ENCODE data around the gene MLIP.

- TF ChIP-seq CTCF (IDR thresholded peaks at IDR 0.05; ENCODE audit: low read depth, low read length) (no peak), EZH2phosphoT487 (IDR thresholded peaks at IDR 0.05; ENCODE audit: low read depth) (no peak)
Measured at GRCh38 chr6:54286141-54286540, 174.9 kb downstream of the MLIP start.
